ENCODE measurements around the gene NPPC.
"Not testable (repeated sequence)": the region's sequence is repeated elsewhere in the genome, so short reads cannot be mapped to it uniquely, and the experiment has no call there.

The NPPC gene

DNA sequence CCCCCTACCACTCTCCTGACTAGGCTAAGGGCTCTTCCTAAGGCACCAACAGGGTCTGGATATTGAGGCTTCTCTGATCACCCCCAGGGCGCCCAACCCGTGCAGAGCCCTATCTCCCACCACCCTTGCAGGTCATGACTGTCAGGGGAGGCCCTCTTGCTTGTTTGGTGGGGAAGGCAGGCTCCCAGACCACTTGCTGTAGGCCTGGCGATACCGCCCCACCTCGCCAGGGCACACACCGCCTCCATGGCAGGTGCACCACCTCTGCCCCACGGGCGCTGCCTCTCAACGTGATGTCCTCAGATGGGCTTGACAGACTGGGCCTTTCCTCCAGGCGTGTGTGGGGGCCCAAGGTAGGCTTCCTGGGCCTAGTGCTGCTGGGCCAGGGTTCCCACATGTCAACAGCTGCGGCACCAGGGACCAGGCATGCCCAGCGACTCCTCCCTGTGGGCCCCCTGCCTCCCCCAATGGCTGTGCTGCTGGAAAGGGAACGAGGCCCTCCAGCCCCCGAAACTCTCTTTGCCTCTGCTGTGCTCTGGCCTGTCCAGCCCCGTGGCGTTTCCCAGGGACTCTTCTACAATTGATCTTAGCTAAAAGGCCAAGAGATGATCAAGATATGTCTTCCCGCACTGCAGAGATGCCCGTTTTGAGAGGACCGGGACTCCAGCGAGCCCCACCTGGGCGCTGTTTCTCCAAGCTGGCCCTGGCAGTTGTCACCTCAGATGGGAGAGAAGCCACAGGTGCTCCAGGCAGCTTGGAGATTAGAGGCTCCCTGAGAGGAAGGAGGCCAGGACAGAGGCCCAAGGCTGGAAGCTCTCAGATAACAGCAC lies 7.5 kb downstream of the NPPC start:
- Mint-ChIP-seq H3K36me3 (ENCODE audit: low read depth) (no peaks in the 10 kb centered on the region), H3K27me3 (peaks cover 3% of the 10 kb centered on the region), H3K27ac (no peak overlapping the region), H3K9me3 (no peaks in the 10 kb centered on the region), H3K4me3 (no peak overlapping the region), H3K4me1 (ENCODE audit: low read depth) (no peaks in the 10 kb centered on the region)

DNA sequence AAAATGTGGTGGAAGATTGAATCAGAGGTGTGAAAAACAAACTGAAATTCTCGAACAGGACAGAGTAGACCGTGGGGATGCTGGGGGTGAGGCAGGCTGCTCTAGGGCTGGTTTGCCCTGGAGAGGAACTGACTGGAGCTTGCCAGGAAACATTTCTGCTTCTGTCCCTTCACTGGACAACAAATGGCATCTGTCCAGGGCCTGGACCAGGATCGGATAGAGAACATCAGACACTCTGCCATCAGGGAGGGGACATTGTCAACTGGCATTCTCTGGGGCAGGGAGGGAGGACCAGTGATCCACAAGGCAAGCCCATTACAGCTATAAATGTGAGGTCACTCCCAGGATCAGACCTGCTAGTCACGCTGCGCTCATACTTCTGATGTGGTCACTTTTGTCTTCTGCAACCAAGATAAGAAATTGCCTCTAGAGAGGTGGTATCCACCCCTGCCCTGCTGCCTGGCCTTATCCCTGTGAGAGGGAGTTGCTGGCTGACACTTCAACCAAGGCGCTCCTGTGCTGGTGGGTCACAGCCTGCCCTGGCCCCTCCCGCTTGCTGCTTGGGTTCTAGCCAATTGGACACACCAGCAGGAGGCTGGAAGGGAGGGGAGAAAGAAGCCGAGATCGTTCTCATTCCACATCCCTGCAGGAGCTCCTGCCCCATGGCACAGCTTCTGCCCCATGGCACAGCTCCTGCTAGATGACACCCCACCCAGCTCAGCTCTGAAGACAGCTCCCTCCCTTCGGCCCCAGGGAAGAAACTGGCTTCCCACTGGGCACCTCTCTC lies 8.7 kb downstream of the NPPC start:
- Mint-ChIP-seq H3K9me3 (no peaks in the 10 kb centered on the region), H3K36me3 (ENCODE audit: low read depth) (no peaks in the 10 kb centered on the region), H3K4me1 (ENCODE audit: low read depth) (no peaks in the 10 kb centered on the region), H3K4me3 (no peak overlapping the region), H3K27ac (no peak overlapping the region), H3K27me3 (no peaks in the 10 kb centered on the region)

DNA sequence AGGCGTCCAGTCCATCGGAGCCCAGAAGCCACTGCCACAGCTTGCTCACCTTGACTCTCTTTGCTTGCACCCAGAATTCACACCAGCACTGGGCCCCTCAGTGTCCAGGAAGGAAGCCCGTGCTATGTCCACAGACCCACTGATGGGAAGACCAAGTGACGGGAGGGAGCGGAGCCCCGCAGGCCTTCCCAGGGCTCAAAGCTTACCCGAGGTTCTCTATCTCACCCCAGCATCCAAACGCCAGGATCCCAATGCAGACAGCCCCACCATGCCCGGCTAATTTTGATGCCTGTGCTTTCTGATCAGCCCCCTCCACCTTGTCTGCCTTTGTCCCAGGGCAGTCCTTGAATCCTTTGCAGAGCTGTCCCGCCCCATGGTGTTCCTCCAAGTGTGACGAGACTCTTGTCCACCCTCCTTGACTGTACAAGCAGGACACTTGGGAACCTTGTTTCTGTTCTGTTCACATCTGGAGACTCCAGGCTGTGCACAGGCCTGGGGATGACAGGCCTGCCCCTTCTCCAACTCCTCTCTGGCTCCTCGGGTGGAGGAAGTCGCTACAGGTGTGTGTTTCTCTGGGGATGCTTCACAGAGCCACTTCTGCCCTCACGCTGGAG lies 12.0 kb downstream of the NPPC start:
- peaks cover 10% of the 10 kb centered on the region for H3K4me1 Mint-ChIP-seq (ENCODE audit: low read depth)
- no peaks in the 10 kb centered on the region for H3K36me3 Mint-ChIP-seq (ENCODE audit: low read depth)
- H3K27ac Mint-ChIP-seq = no peak overlapping the region
- H3K9me3 Mint-ChIP-seq = no peaks in the 10 kb centered on the region
- H3K27me3 Mint-ChIP-seq = no peaks in the 10 kb centered on the region
- no peak overlapping the region for H3K4me3 Mint-ChIP-seq

DNA sequence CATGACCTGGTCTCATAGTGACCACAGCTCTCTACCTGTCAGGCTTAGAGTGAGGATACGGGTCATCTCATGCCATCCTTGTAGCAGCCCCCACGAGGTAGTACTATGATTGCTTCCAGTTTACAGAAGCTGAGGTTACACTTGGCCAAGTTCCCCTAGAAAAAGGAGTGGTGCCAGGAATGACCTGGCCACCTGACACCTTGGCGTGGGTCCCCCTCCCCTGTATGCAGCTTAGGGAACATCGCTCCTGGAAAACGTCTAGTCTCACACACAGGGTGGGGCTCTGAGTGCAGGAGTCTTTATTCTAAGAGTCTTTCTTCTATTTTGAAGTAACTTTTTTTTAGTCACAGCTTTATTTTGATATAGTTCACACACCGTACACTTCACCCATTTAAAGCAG lies 14.8 kb downstream of the NPPC start:
- Mint-ChIP-seq H3K4me1 (ENCODE audit: low read depth) (peaks cover 10% of the 10 kb centered on the region), H3K4me3 (no peak overlapping the region), H3K27me3 (no peaks in the 10 kb centered on the region), H3K27ac (no peak overlapping the region), H3K9me3 (no peaks in the 10 kb centered on the region), H3K36me3 (ENCODE audit: low read depth) (no peaks in the 10 kb centered on the region)

DNA sequence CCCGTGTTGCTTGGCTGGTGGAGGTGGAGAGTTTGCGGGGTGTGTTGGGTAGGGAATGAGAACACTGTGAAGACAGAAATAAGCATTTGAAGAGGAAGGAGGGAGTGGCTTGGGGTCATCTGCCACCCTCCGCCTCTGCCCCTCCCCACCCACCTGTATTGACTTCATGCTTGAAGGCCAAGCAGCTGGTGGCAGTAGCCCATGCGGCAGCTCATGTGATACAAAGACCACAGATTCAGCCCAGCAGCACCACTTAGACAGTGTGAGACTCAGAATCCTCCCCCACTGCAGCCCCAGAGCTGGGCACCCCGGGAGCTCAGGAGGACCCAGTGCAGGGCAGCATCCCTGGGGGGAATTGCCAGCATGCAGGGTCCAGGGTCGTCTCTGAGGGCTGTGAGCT lies 15.4 kb downstream of the NPPC start:
- H3K36me3 Mint-ChIP-seq (ENCODE audit: low read depth) = no peaks in the 10 kb centered on the region
- H3K4me1 Mint-ChIP-seq (ENCODE audit: low read depth) = peaks cover 10% of the 10 kb centered on the region
- H3K27me3 Mint-ChIP-seq = no peaks in the 10 kb centered on the region
- no peak overlapping the region for H3K27ac Mint-ChIP-seq
- no peak overlapping the region for H3K4me3 Mint-ChIP-seq
- H3K9me3 Mint-ChIP-seq = no peaks in the 10 kb centered on the region

DNA sequence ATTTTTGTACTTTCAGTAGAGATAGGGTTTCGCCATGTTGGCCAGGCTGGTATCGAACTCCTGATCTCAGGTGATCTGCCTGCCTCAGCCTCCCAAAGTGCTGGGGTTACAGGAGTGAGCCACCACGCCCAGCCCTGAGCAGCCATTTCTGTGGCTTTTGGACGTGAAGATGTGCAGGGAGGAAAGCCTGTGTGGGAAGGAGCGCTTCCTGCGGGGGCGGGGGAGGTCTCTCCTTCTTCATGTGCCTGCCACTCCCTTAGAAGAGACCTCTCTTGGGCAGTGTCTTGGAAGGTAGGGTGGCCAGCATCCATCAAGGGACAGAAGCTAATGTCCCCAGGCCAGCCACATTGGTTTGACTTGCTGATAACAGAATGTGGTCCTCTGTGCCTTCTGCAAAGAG lies 16.0 kb downstream of the NPPC start:
- H3K4me1 Mint-ChIP-seq (ENCODE audit: low read depth); H3K27me3 Mint-ChIP-seq; H3K36me3 Mint-ChIP-seq (ENCODE audit: low read depth); H3K9me3 Mint-ChIP-seq; H3K4me3 Mint-ChIP-seq; H3K27ac Mint-ChIP-seq: not testable (repeated sequence)

DNA sequence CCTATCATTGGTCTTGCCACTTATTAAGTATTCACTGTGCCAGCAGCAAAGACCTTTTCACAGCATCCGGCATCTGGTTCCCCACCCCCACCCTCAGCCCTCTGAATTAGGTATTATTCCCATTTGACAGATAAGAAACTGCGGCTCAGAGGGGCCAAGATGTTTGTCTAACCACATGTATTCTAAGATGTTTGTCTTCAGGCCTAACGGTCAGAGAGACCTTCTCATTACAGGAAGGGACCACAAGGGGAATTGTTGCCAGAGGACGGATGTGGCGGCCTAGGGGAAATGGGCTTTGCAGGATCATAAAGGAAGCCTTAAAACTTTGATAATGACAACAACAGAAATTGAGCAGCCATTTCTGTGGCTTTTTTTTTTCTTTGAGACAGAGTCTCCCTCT lies 16.6 kb downstream of the NPPC start:
- H3K9me3 Mint-ChIP-seq = no peaks in the 10 kb centered on the region
- H3K4me3 Mint-ChIP-seq = no peak overlapping the region
- H3K36me3 Mint-ChIP-seq (ENCODE audit: low read depth) = no peaks in the 10 kb centered on the region
- H3K4me1 Mint-ChIP-seq (ENCODE audit: low read depth) = peaks cover 10% of the 10 kb centered on the region
- no peaks in the 10 kb centered on the region for H3K27me3 Mint-ChIP-seq
- no peak overlapping the region for H3K27ac Mint-ChIP-seq

DNA sequence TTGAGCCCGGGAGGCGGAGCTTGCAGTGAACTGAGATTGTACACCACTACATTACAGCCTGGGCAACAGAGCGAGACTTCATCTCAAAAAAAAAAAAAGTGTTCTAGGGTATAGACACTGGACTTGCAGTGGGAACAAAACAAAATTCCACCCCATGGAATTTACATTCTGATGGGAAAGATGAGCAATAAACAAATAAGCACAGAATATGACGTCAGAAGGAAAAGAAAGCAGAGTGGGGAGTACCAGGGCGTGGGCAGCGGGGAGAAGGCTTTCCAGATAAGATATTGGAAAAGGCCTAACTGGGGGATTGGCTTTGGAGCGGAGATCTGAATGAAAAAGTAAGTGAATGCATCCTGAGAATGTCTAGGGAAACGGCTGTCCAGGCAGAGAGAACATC lies 17.6 kb downstream of the NPPC start:
- Mint-ChIP-seq H3K9me3 (no peaks in the 10 kb centered on the region), H3K36me3 (ENCODE audit: low read depth) (no peaks in the 10 kb centered on the region), H3K4me1 (ENCODE audit: low read depth) (peaks cover 10% of the 10 kb centered on the region), H3K27ac (no peak overlapping the region), H3K27me3 (no peaks in the 10 kb centered on the region), H3K4me3 (no peak overlapping the region)

DNA sequence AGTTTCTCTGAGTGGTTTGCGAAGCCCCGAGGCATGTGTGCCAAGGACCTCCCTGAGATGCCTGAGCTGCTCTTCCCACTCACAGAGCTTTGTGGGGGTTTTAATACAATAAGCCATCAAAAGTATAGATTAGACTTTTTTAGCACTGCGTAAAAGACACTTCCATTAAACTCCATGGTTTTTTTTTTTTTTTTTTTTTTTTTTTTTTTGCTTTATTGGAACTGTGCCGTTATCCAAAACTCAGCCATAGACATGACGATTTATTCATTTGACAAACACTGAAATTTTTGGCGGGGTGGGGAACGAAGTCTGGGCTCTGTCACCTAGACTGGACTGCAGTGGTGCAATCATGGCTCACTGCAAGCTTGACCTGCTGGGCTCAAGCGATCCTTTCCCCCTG lies 18.4 kb downstream of the NPPC start:
- no peaks in the 10 kb centered on the region for H3K27me3 Mint-ChIP-seq
- peaks cover 10% of the 10 kb centered on the region for H3K4me1 Mint-ChIP-seq (ENCODE audit: low read depth)
- no peak overlapping the region for H3K27ac Mint-ChIP-seq
- no peaks in the 10 kb centered on the region for H3K9me3 Mint-ChIP-seq
- H3K4me3 Mint-ChIP-seq = no peak overlapping the region
- H3K36me3 Mint-ChIP-seq (ENCODE audit: low read depth) = no peaks in the 10 kb centered on the region

DNA sequence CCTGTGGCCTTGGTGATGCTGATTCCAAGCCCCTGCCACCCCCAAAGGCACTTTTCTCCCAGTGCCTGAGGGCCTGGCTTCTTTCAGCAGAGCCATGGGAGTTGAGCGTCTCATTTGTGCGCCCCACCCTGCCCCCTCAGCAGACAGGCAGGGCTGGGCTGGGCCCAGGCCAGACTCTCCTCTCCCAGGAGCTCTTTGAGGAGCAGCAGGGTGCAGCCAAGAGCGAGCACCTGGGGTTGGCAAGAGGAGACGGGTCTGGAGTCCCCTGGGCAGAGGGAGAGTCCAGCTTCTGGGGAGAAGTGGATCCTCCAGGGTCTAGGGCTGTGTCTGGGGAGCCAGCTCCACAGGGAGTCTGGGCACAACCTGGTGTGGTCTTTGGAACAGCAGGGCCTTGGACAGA lies 21.2 kb downstream of the NPPC start:
- Mint-ChIP-seq H3K9me3 (no peaks in the 10 kb centered on the region), H3K27ac (no peak overlapping the region), H3K36me3 (ENCODE audit: low read depth) (no peaks in the 10 kb centered on the region), H3K4me1 (ENCODE audit: low read depth) (peaks cover 6% of the 10 kb centered on the region), H3K4me3 (no peak overlapping the region), H3K27me3 (peaks cover 3% of the 10 kb centered on the region)

DNA sequence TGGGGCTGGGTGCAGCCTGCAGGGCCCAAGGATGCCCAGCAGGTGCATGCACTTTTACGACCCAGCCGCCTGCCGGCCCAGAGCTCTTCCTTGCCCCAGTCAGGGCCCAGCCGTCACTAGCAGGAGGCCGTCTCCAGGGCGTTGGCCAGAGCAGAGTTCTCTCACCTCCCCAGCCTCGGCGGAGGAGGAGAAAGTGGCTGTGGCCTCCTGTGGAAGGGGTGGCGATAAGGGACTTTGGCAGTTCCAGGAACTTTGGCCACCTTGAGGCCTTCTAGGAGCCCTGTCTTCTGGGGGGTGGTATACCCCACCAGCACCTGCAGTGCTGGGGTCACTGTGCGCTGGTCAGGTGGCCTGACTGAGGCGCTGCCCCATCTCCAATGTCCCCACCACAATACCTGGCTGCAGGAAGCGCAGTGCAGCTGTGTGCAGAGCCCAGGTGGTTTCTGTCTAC lies 22.0 kb downstream of the NPPC start:
- no peaks in the 10 kb centered on the region for H3K36me3 Mint-ChIP-seq (ENCODE audit: low read depth)
- no peak overlapping the region for H3K27ac Mint-ChIP-seq
- H3K27me3 Mint-ChIP-seq = peaks cover 3% of the 10 kb centered on the region
- no peaks in the 10 kb centered on the region for H3K4me1 Mint-ChIP-seq (ENCODE audit: low read depth)
- no peaks in the 10 kb centered on the region for H3K9me3 Mint-ChIP-seq
- H3K4me3 Mint-ChIP-seq = no peak overlapping the region

DNA sequence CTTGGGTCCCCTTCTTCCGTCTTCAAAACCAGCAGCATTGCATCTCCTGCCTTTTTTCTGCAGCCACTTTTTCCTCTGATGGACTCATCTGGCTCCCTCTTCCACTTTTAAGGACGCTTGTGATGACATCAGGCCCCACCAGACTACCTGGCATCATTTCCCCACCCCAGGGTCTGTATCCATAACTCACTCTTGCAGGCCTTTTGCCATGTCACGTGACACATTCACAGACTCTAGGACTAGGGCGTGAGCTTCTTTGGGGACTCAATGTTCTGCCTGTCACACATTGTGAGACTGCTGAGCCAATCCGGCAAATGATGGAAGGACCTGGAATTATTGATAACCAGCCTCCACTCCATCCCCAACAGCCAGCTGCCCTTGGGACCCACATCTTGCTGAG lies 23.6 kb downstream of the NPPC start:
- no peaks in the 10 kb centered on the region for H3K4me1 Mint-ChIP-seq (ENCODE audit: low read depth)
- peaks cover 3% of the 10 kb centered on the region for H3K27me3 Mint-ChIP-seq
- no peaks in the 10 kb centered on the region for H3K9me3 Mint-ChIP-seq
- H3K4me3 Mint-ChIP-seq = no peak overlapping the region
- H3K27ac Mint-ChIP-seq = no peak overlapping the region
- no peaks in the 10 kb centered on the region for H3K36me3 Mint-ChIP-seq (ENCODE audit: low read depth)

DNA sequence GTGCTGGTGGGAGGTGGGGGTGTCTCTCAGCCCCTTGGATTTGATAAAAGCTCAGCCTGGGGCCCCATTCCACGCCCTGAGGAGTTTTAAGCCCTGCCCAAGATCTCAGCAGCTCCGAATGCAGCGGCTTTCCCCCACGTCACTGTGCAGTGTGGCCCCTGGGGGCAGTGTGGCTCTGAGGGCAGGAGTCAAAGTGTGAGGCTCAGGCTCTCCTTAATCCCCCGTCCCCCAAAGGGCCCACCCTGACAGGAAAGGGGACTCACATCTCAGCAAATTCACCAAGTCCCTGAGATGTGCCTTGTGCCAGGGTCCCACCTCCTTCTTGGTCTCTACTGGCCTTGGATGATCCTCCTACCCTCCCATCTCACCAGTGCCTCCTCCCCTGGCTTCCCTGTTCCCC lies 25.2 kb downstream of the NPPC start:
- Mint-ChIP-seq H3K27ac (no peak overlapping the region), H3K36me3 (ENCODE audit: low read depth) (no peaks in the 10 kb centered on the region), H3K4me1 (ENCODE audit: low read depth) (no peaks in the 10 kb centered on the region), H3K9me3 (no peaks in the 10 kb centered on the region), H3K4me3 (no peak overlapping the region), H3K27me3 (peaks cover 3% of the 10 kb centered on the region)

DNA sequence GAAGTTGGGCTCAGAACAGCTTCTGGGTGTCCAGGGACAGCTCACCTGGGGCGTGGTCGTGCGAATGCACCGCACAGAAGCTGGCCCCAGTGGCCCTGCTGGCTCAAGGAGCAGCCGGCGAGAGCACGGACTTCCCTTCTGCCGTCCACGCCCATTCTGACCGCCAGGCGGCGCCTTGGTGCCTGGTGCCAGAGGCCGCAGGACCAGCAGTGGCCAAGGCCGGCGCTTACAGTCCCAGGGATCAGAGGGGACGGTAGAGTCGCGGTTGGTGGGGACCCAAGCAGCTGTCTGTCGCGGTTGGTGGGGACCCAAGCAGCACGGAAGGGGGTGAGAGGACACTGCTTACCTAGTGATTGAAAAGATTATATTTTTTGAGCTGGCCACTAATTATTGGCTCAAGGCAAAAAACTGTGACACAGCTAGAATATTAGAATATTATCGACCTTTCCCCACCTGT lies 25.7 kb downstream of the NPPC start:
- Mint-ChIP-seq H3K4me1 (ENCODE audit: low read depth) (no peaks in the 10 kb centered on the region), H3K27me3 (peaks cover 3% of the 10 kb centered on the region), H3K4me3 (no peak overlapping the region), H3K36me3 (ENCODE audit: low read depth) (no peaks in the 10 kb centered on the region), H3K9me3 (no peaks in the 10 kb centered on the region), H3K27ac (no peak overlapping the region)
